K562 (cell line): ENCODE data around the gene TMSB4X. TPM values are rescaled to one million over a fixed set of nuclear protein-coding genes. Genes with fewer than 3 reads are reported as not detected.
A peak's percentile ranks its signal among the peaks of the same experiment; 100 is the strongest.

Experiments
- ATAC-seq: fragments of 200-7000 bp; cut with Tn5 transposase; 3 replicates; pipeline ENCODE4 v1.9.1; 2020; ENCODE audit warnings: moderate library complexity
- BruUV-seq: library from RNA; stranded (reverse); fragments of 400-500 nt; replicated peaks from 2 replicates; lab custom pipeline; 2021; lab: Mats Ljungman, UMichigan
- CTCF ChIA-PET: fragments of 300-600 bp; formaldehyde crosslinking; extraction: SDS; loops from one replicate; lab custom pipeline; 2021; ENCODE audit warnings: low intra/inter-chr PET ratio; lab: Yijun Ruan, JAX
- POLR2A ChIA-PET: fragments of 300-600, 350-650 bp; sonication (Branson Sonifier 250); formaldehyde crosslinking; extraction: SDS; loops from one replicate; lab custom pipeline; 2021; ENCODE audit warnings: antibody characterized with exemption, inconsistent platforms; lab: Yijun Ruan, JAX
- DNase-seq, 4 experiments: peaks; one replicate each; pipeline versions ENCODE4 v3.0.0 to v3.0.0-alpha.2; 2011 to 2018; ENCODE audit warnings: low spot score in 3 of 4, mixed read lengths in 3 of 4; ENCODE audit errors: extremely low read depth in 1 of 4
- FAIRE-seq: peaks from 2 replicates; lab custom pipeline; 2011; peaks lifted over from hg19 to GRCh38; lab: Jason Lieb, UNC
- H2AFZ ChIP-seq: 2 replicates; pipeline ENCODE4 v1.6.0; 2011; ENCODE audit warnings: low read depth, low read length, control low read depth, inconsistent platforms
- H3K27ac ChIP-seq: fragments of 200-600 bp; 3 replicates; pipeline ENCODE4 v1.8.0; 2011; ENCODE audit warnings: low read depth, mild to moderate bottlenecking, control low read depth, inconsistent platforms, low read length, moderate library complexity, mixed read lengths; ENCODE audit errors: extremely low read depth
- H3K27me3 ChIP-seq, 2 experiments: fragments of 300-600 bp in 1 of 2; 2 replicates in 1 of 2; 3 replicates in 1 of 2; pipeline versions ENCODE4 v1.6.0 to v1.8.0; 2011; ENCODE audit warnings: inconsistent platforms in 2 of 2, low read length in 2 of 2, mild to moderate bottlenecking in 1 of 2, mixed read lengths in 1 of 2, moderate library complexity in 1 of 2; ENCODE audit not compliant: control insufficient read depth in 2 of 2, insufficient read depth in 2 of 2
- H3K36me3 ChIP-seq: fragments of 300-600 bp; 3 replicates; pipeline ENCODE4 v1.8.0; 2011; ENCODE audit warnings: mild to moderate bottlenecking, low read length, inconsistent platforms; ENCODE audit not compliant: control insufficient read depth, insufficient read depth
- H3K4me1 ChIP-seq, 2 experiments: fragments of 200-600 bp in 1 of 2; replicated peaks in 1 of 2; 2 replicates in 1 of 2; 3 replicates in 1 of 2; pipeline versions ENCODE4 v1.5.1 to v1.8.0; 2011; ENCODE audit warnings: inconsistent platforms in 2 of 2, low read length in 2 of 2, mild to moderate bottlenecking in 1 of 2, mixed read lengths in 1 of 2, moderate library complexity in 1 of 2; ENCODE audit not compliant: control insufficient read depth in 2 of 2, insufficient read depth in 2 of 2
- H3K4me2 ChIP-seq: 2 replicates; pipeline ENCODE4 v1.6.1; 2011; ENCODE audit warnings: low read length, control low read depth, inconsistent platforms, mixed read lengths; ENCODE audit not compliant: insufficient read depth
- H3K4me3 ChIP-seq: fragments of 200-600 bp; sonication (generic), shearing (Covaris generic); 2 replicates; pipeline ENCODE4 v1.5.1; 2016; ENCODE audit warnings: control low read depth, inconsistent platforms
- H3K79me2 ChIP-seq: fragments of 200-600 bp; 3 replicates; pipeline ENCODE4 v1.8.0; 2011; ENCODE audit warnings: low read length, inconsistent platforms; ENCODE audit not compliant: control insufficient read depth, insufficient read depth
- H3K9ac ChIP-seq, 2 experiments: 2 replicates each; pipeline versions ENCODE4 v1.6.0 to v1.6.1; 2011; ENCODE audit warnings: low read depth in 2 of 2, low read length in 2 of 2, control low read depth in 1 of 2, inconsistent platforms in 1 of 2, mild to moderate bottlenecking in 1 of 2, mixed read lengths in 1 of 2; ENCODE audit not compliant: insufficient read depth in 1 of 2
- H3K9me1 ChIP-seq: one replicate; pipeline ENCODE4 v1.6.0; 2011; ENCODE audit warnings: inconsistent platforms, mild to moderate bottlenecking, low read length, moderate library complexity; ENCODE audit not compliant: control insufficient read depth, insufficient read depth
- H3K9me3 ChIP-seq: replicated peaks from 2 replicates; pipeline ENCODE4 v1.5.1; 2011; ENCODE audit warnings: low read depth, low read length, inconsistent platforms; ENCODE audit not compliant: control insufficient read depth, insufficient read depth
- H4K20me1 ChIP-seq: replicated peaks from 2 replicates; pipeline ENCODE4 v1.6.1; 2011; ENCODE audit warnings: low read length, inconsistent platforms, mixed read lengths; ENCODE audit not compliant: control insufficient read depth, insufficient read depth
- E4F1 ChIP-seq: fragments of 250-450 bp; sonication (Bioruptor Pico); IDR thresholded peaks from 2 replicates; pipeline ENCODE4 v1.5.0; 2021; ENCODE audit warnings: mild to moderate bottlenecking, borderline replicate concordance
- GATAD2B ChIP-seq: fragments of 450-650 bp; IDR thresholded peaks from 2 replicates; pipeline ENCODE4 v1.6.1; 2017; ENCODE audit warnings: mild to moderate bottlenecking, borderline replicate concordance
- MTF1 ChIP-seq: fragments of 250-450 bp; sonication (Bioruptor Pico); IDR thresholded peaks from 2 replicates; pipeline ENCODE4 v1.9.0; 2021; ENCODE audit warnings: moderate library complexity, mild to moderate bottlenecking, inconsistent platforms, borderline replicate concordance
- NR2C2 ChIP-seq, 2 experiments: fragments of 200-800 bp in 1 of 2; sonication (Bioruptor generic) in 1 of 2; sonication (generic) in 1 of 2; formaldehyde crosslinking in 1 of 2; IDR thresholded peaks; 2 replicates each; pipeline versions ENCODE4 v1.6.1 to v1.8.0; 2016 to 2022; ENCODE audit warnings: mild to moderate bottlenecking in 1 of 2, missing compliant biosample characterization in 1 of 2, missing genetic modification characterization in 1 of 2, missing genetic modification reagents in 1 of 2
- PRMT5 ChIP-seq: sonication (generic); formaldehyde crosslinking; IDR thresholded peaks from 2 replicates; pipeline ENCODE4 v1.5.0; 2020; ENCODE audit warnings: missing genetic modification reagents
- ZNF197 ChIP-seq: fragments of 200-800 bp; sonication (Bioruptor generic); IDR thresholded peaks from 2 replicates; pipeline ENCODE4 v1.6.1; 2016; ENCODE audit warnings: low read depth, missing genetic modification characterization, missing compliant biosample characterization
- WGBS: fragments of 100-300 bp; shearing (Covaris generic); methylation state at CpG from one replicate; pipeline ENCODE4 v1.1.6; 2016; ENCODE audit warnings: low coverage, mixed read lengths; ENCODE audit not compliant: insufficient coverage; ENCODE audit errors: missing lambda C conversion rate; 5-methylcytosine and 5-hydroxymethylcytosine counted together
- in situ Hi-C: fragments of 300-500 bp; cut with MboI; formaldehyde crosslinking; loops from 4 replicates; pipeline ENCODE4 v1.15.0; 2018; ENCODE audit warnings: inconsistent platforms, mixed read lengths
- intact Hi-C: fragments of 100-400 bp; cut with micrococcal nuclease; formaldehyde crosslinking; loops from 2 replicates; pipeline ENCODE4 v1.14.2; 2022
- polyA plus RNA-seq, 8 experiments: library from polyadenylated mRNA; depleted of rRNA in 4 of 8; stranded (reverse) in 5 of 8; unstranded in 3 of 8; fragments of >200 nt; fragmentation: Nextera tagmentation in 2 of 8; fragmentation: Illumina TruSeq in 1 of 8; extraction: Ambion mirVana in 2 of 8; extraction: Trizol in 1 of 8; gene quantifications; 2 replicates each; pipeline versions ENCODE4 v1.2.1 to v1.2.3, GENCODE V29; 2011 to 2014; ENCODE audit warnings: inconsistent platforms in 1 of 8, missing spikeins in 1 of 8
- total RNA-seq, 7 experiments: library from RNA; depleted of rRNA in 6 of 7; stranded (reverse); fragments of >200 nt in 6 of 7; fragmentation: Illumina TruSeq in 2 of 7; extraction: Trizol in 2 of 7; gene quantifications; 2 replicates each; pipeline versions ENCODE4 v1.2.1 to v1.2.3, GENCODE V29; 2011 to 2021; ENCODE audit warnings: low replicate concordance in 1 of 7
- TF ChIP-seq, protein P1 (sequence below), 2 experiments: fragments of 450-650 bp; IDR thresholded peaks; 2 replicates each; pipeline ENCODE4 v1.6.1; 2016

TMSB4X gene
- total and polyA plus RNA-seq, 9 of the 15 experiments (the other 6 are each of a cell fraction or from before 2014, with no cell fraction given) = 1,035 to 2,035 (median 1,529) TPM

DNA sequence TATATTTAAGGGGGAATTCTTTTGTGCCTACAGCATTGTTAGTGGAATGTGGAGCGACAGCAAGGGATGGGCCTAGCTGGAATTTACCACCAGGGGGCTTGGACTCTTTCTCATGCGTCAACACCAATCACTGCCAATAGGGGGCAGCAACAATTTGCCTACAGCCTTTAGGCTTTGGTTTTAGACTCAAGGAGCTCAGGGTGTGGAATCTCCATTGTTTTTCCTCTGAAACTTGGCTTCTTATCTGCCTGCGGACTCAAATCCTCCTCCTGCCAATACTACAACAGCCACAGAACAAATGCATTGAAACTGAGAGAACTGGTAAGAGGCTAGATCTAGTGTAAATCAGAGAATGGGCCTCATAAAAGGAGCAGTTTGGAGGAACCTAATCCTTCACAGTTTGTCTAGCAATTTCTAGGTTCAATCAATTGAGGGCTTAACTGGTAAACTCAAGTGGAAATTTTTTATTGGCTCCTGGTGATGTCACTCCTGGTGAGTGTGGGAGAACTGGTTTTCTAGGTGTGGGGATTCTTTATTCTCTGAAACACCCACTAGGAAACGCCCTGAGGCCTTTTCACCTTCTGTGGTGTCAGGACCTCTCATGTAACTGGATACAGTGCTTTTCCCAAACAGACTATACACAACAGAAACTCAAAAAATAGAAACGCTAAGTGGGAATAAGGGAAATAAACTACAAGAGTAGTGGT is 27.9 kb upstream of the TMSB4X start (continued):
- no peak for TF ChIP-seq GATAD2B
- no peak for TF ChIP-seq ZNF197 (CRISPR knock-in tag)
- TF ChIP-seq PRMT5 (CRISPR knock-in tag) = no peak
- no peak for TF ChIP-seq E4F1 (CRISPR knock-in tag)

GRCh38 chrX:12947545-12948235 is 27.2 kb upstream of the TMSB4X start:
- POLR2A ChIA-PET = interaction anchor here (1.2 to 1.6 kb wide), 4 partner anchors 17 to 355 kb away, joined by 3 to 10 read pairs (median 5); no protein-coding TSS in a partner anchor
- H4K20me1 ChIP-seq = no peaks in the 10 kb centered on the region
- H3K79me2 ChIP-seq = no peaks in the 10 kb centered on the region; the same call in 2 of the 3 replicates
- WGBS = 83% methylated on average over 3 of the region's 5 CpGs
- BruUV-seq = no TSS peak
- ATAC-seq = no peak
- intact Hi-C loops (loop anchor here (1.0 kb wide), 1 partner anchor 541 kb away; no protein-coding TSS in a partner anchor), in situ Hi-C loops (no loop called here)
- no peak for DNase-seq
- FAIRE-seq = no peak
- H3K4me2 ChIP-seq = peak overlapping the region; percentile 0; the same call in 1 of the 2 replicates
- TF ChIP-seq E4F1 (CRISPR knock-in tag) = no peak
- TF ChIP-seq, protein P1, sequence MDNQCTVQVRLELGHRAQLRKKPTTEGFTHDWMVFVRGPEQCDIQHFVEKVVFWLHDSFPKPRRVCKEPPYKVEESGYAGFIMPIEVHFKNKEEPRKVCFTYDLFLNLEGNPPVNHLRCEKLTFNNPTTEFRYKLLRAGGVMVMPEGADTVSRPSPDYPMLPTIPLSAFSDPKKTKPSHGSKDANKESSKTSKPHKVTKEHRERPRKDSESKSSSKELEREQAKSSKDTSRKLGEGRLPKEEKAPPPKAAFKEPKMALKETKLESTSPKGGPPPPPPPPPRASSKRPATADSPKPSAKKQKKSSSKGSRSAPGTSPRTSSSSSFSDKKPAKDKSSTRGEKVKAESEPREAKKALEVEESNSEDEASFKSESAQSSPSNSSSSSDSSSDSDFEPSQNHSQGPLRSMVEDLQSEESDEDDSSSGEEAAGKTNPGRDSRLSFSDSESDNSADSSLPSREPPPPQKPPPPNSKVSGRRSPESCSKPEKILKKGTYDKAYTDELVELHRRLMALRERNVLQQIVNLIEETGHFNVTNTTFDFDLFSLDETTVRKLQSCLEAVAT (IDR thresholded peaks at IDR 0.05) = no peak
- no peak for TF ChIP-seq MTF1 (CRISPR knock-in tag)
- TF ChIP-seq NR2C2 (CRISPR knock-in tag; IDR thresholded peaks at IDR 0.05) = no peak
- peak; percentile 44; the same call in 1 of the 2 replicates for TF ChIP-seq NR2C2 (tag; IDR thresholded peaks at IDR 0.05)
- CTCF ChIA-PET = interaction anchor here (0.8 to 1.2 kb wide), 2 partner anchors 27 to 540 kb away, joined by 4 to 9 read pairs; no protein-coding TSS in a partner anchor
- no peaks in the 10 kb centered on the region for H3K9me3 ChIP-seq
- peaks cover 5 to 55% of the 10 kb centered on the region in 2 experiments; a peak in 4 of 5 replicates for H3K4me1 ChIP-seq
- H3K9me1 ChIP-seq = no peaks in the 10 kb centered on the region
- H3K4me3 ChIP-seq = no peak overlapping the region
- H3K9ac ChIP-seq = peak overlapping the region in 1 of 2 experiments; percentile 54; a peak in 2 of 4 replicates
- peak overlapping the region; percentile 79; the same call in 2 of the 3 replicates for H3K27ac ChIP-seq
- H2AFZ ChIP-seq = 0 out of 2 replicates have a peak overlapping the region, but pooled peaks have one; percentile 88
- H3K36me3 ChIP-seq = no peaks in the 10 kb centered on the region; the same call in 2 of the 3 replicates
- H3K27me3 ChIP-seq = no peaks in the 10 kb centered on the region
